ENCODE data around the gene DNAH3.
"Not testable (repeated sequence)": the region's sequence is repeated elsewhere in the genome, so short reads cannot be mapped to it uniquely, and the experiment has no call there.

The DNAH3 gene

GRCh38 chr16:21069986-21070385 lies 80.7 kb downstream of the DNAH3 start:
- no peak for DNase-seq

GRCh38 chr16:21064203-21064602 lies 86.4 kb downstream of the DNAH3 start:
- no peak for DNase-seq

GRCh38 chr16:21063314-21063713 lies 87.3 kb downstream of the DNAH3 start:
- not testable (repeated sequence) for DNase-seq

- DNase-seq: no peak
Observed at GRCh38 chr16:21060027-21060510, 90.6 kb downstream of the DNAH3 start.

GRCh38 chr16:21057875-21058274 lies 92.8 kb downstream of the DNAH3 start:
- no peak for DNase-seq

GRCh38 chr16:21056396-21056795 lies 94.2 kb downstream of the DNAH3 start:
- no peak for DNase-seq

GRCh38 chr16:21055738-21056137 lies 94.9 kb downstream of the DNAH3 start:
- DNase-seq: not testable (repeated sequence)

- no peak for DNase-seq
Observed at GRCh38 chr16:21053590-21053989, 97.1 kb downstream of the DNAH3 start.

- not testable (repeated sequence) for DNase-seq
Observed at GRCh38 chr16:21048091-21048912, 102.3 kb downstream of the DNAH3 start.

GRCh38 chr16:21038197-21038596 lies 112.4 kb downstream of the DNAH3 start:
- DNase-seq: no peak

- DNase-seq: no peak
Observed at GRCh38 chr16:21037736-21038135, 112.9 kb downstream of the DNAH3 start.

- no peak for DNase-seq
Observed at GRCh38 chr16:21037168-21037567, 113.5 kb downstream of the DNAH3 start.

GRCh38 chr16:21036471-21036870 lies 114.2 kb downstream of the DNAH3 start:
- no peak for DNase-seq

- DNase-seq: no peak
Observed at GRCh38 chr16:21033704-21034103, 116.9 kb downstream of the DNAH3 start.

- no peak for DNase-seq
Observed at GRCh38 chr16:21033264-21033663, 117.4 kb downstream of the DNAH3 start.

- no peak for DNase-seq
Observed at GRCh38 chr16:21028728-21029127, 121.9 kb downstream of the DNAH3 start.

GRCh38 chr16:21026846-21027245 lies 123.8 kb downstream of the DNAH3 start:
- DNase-seq: no peak

- no peak for DNase-seq
Observed at GRCh38 chr16:21023509-21024202, 127.0 kb downstream of the DNAH3 start.

- DNase-seq: no peak
Observed at GRCh38 chr16:21021316-21021715, 129.3 kb downstream of the DNAH3 start.

- no peak for DNase-seq
Observed at GRCh38 chr16:21009815-21010214, 140.8 kb downstream of the DNAH3 start.

GRCh38 chr16:21005008-21005407 lies 145.6 kb downstream of the DNAH3 start:
- DNase-seq: no peak

GRCh38 chr16:21001262-21001661 lies 149.4 kb downstream of the DNAH3 start:
- DNase-seq: no peak

GRCh38 chr16:20997147-20997546 lies 153.5 kb downstream of the DNAH3 start:
- DNase-seq: no peak

GRCh38 chr16:20995711-20996110 lies 154.9 kb downstream of the DNAH3 start:
- no peak for DNase-seq
